Measurements from ENCODE around the gene SERTAD3. TPM values are rescaled to one million over a fixed set of nuclear protein-coding genes. Genes with fewer than 3 reads are reported as not detected.

SERTAD3 gene
- total RNA-seq, 1 donor from 2014 or later, result 42.0 TPM

GRCh38 chr19:40400559-40400958, 43.6 kb downstream of the SERTAD3 start:
- Histone ChIP-seq H3K9me3 (no peaks in the 10 kb centered on the region), H3K4me1 (peaks cover 27% of the 10 kb centered on the region), H3K36me3 (no peaks in the 10 kb centered on the region), H3K27me3 (no peaks in the 10 kb centered on the region), H3K4me3 (no peak overlapping the region), H3K27ac (no peak overlapping the region)
- intact Hi-C loops (cut with DNase I), result no loop called here
- DNase-seq (ENCODE audit: extremely low spot score in 2 of 2), result no peak
- TF ChIP-seq, protein P1, sequence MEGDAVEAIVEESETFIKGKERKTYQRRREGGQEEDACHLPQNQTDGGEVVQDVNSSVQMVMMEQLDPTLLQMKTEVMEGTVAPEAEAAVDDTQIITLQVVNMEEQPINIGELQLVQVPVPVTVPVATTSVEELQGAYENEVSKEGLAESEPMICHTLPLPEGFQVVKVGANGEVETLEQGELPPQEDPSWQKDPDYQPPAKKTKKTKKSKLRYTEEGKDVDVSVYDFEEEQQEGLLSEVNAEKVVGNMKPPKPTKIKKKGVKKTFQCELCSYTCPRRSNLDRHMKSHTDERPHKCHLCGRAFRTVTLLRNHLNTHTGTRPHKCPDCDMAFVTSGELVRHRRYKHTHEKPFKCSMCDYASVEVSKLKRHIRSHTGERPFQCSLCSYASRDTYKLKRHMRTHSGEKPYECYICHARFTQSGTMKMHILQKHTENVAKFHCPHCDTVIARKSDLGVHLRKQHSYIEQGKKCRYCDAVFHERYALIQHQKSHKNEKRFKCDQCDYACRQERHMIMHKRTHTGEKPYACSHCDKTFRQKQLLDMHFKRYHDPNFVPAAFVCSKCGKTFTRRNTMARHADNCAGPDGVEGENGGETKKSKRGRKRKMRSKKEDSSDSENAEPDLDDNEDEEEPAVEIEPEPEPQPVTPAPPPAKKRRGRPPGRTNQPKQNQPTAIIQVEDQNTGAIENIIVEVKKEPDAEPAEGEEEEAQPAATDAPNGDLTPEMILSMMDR (IDR thresholded peaks at IDR 0.05), result no peak
- no peak for TF ChIP-seq POLR2A (IDR thresholded peaks at IDR 0.05)
- TF ChIP-seq POLR2AphosphoS5 (IDR thresholded peaks at IDR 0.05; ENCODE audit: insufficient read depth in 1 of 2, low read depth in 1 of 2), result no peak

- Histone ChIP-seq H3K4me3 (no peak overlapping the region), H3K27me3 (no peaks in the 10 kb centered on the region), H3K27ac (no peak overlapping the region), H3K9me3 (no peaks in the 10 kb centered on the region), H3K4me1 (peaks cover 22% of the 10 kb centered on the region), H3K36me3 (no peaks in the 10 kb centered on the region)
- intact Hi-C loops (cut with DNase I), result no loop called here
- DNase-seq (ENCODE audit: extremely low spot score in 2 of 2), result no peak
- TF ChIP-seq POLR2A (IDR thresholded peaks at IDR 0.05) (no peak), POLR2AphosphoS5 (IDR thresholded peaks at IDR 0.05; ENCODE audit: insufficient read depth in 1 of 2, low read depth in 1 of 2) (no peak)
- TF ChIP-seq, protein P1 (IDR thresholded peaks at IDR 0.05), result no peak
These were observed 45.6 kb downstream of the SERTAD3 start for GRCh38 chr19:40398417-40399131.

DNA sequence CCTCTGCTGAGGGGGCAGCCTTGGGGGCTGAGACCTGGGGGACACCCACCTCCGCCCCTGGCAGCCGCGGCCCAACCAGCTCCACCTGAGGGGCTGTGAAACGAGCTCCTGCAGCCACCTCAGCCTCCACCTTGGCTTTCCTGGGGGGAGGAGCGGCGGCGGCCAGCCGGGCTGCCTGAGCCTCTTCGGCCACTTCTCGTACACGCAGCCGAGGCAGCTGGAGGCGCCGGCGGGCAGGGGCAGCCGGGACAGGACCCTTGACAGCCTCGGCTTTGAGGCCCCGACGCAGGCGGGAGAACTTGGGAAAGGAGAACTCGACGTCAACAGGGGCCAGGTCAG, 46.6 kb downstream of the SERTAD3 start:
- no peak for DNase-seq (ENCODE audit: extremely low spot score in 2 of 2)
- H3K4me1 ChIP-seq, result peaks cover 13% of the 10 kb centered on the region
- no peak overlapping the region for H3K27ac ChIP-seq
- no peaks in the 10 kb centered on the region for H3K36me3 ChIP-seq
- no peaks in the 10 kb centered on the region for H3K27me3 ChIP-seq
- TF ChIP-seq POLR2AphosphoS5 (IDR thresholded peaks at IDR 0.05; ENCODE audit: insufficient read depth in 1 of 2, low read depth in 1 of 2) (no peak), POLR2A (IDR thresholded peaks at IDR 0.05) (no peak)
- TF ChIP-seq, protein P1 (IDR thresholded peaks at IDR 0.05), result no peak
- intact Hi-C loops (cut with DNase I), result no loop called here
- H3K4me3 ChIP-seq, result no peak overlapping the region
- no peaks in the 10 kb centered on the region for H3K9me3 ChIP-seq

GRCh38 chr19:40396886-40397567, 47.1 kb downstream of the SERTAD3 start:
- no peak for DNase-seq (ENCODE audit: extremely low spot score in 2 of 2)
- H3K4me3 ChIP-seq, result no peak overlapping the region
- peaks cover 13% of the 10 kb centered on the region for H3K4me1 ChIP-seq
- H3K27ac ChIP-seq, result no peak overlapping the region
- no peaks in the 10 kb centered on the region for H3K27me3 ChIP-seq
- intact Hi-C loops (cut with DNase I), result no loop called here
- TF ChIP-seq, protein P1 (IDR thresholded peaks at IDR 0.05), result no peak
- TF ChIP-seq POLR2AphosphoS5 (IDR thresholded peaks at IDR 0.05; ENCODE audit: insufficient read depth in 1 of 2, low read depth in 1 of 2) (no peak), POLR2A (IDR thresholded peaks at IDR 0.05) (no peak)
- H3K36me3 ChIP-seq, result no peaks in the 10 kb centered on the region
- H3K9me3 ChIP-seq, result no peaks in the 10 kb centered on the region

- Histone ChIP-seq H3K4me3 (no peak overlapping the region), H3K36me3 (no peaks in the 10 kb centered on the region), H3K9me3 (no peaks in the 10 kb centered on the region), H3K4me1 (peaks cover 13% of the 10 kb centered on the region), H3K27ac (no peak overlapping the region), H3K27me3 (no peaks in the 10 kb centered on the region)
- intact Hi-C loops (cut with DNase I), result no loop called here
- DNase-seq (ENCODE audit: extremely low spot score in 2 of 2), result no peak
- TF ChIP-seq, protein P1 (IDR thresholded peaks at IDR 0.05), result no peak
- no peak for TF ChIP-seq POLR2A (IDR thresholded peaks at IDR 0.05)
- TF ChIP-seq POLR2AphosphoS5 (IDR thresholded peaks at IDR 0.05; ENCODE audit: insufficient read depth in 1 of 2, low read depth in 1 of 2), result no peak
These were observed 48.2 kb downstream of the SERTAD3 start for GRCh38 chr19:40395956-40396355.
